GM23338 (cell line): ENCODE measurements around the gene ETV2. TPM values are rescaled to one million over a fixed set of nuclear protein-coding genes. Genes with fewer than 3 reads are reported as not detected.

Experiments
- ATAC-seq: fragments of 200-7000 bp; cut with Tn5 transposase; 3 replicates; pipeline ENCODE4 v1.9.1; 2020
- DNase-seq: peaks from one replicate; pipeline ENCODE4 v3.0.0-alpha.2; 2015; ENCODE audit warnings: low spot score
- H2AFZ ChIP-seq: fragments of 200-600 bp; sonication (generic); 2 replicates; pipeline ENCODE4 v1.8.0; 2016; ENCODE audit warnings: antibody characterized with exemption, mild to moderate bottlenecking, moderate library complexity
- H3F3A ChIP-seq: fragments of 200-600 bp; sonication (generic); replicated peaks from 2 replicates; pipeline ENCODE4 v1.8.0; 2017; ENCODE audit warnings: antibody characterized with exemption, mixed run types, low read depth
- H3K27ac ChIP-seq: fragments of 200-600 bp; sonication (generic); 2 replicates; pipeline ENCODE4 v1.6.1; 2016; ENCODE audit warnings: low read depth
- H3K27me3 ChIP-seq: fragments of 200-600 bp; sonication (generic); 2 replicates; pipeline ENCODE4 v1.8.0; 2016; ENCODE audit warnings: mild to moderate bottlenecking, mixed run types, moderate library complexity; ENCODE audit not compliant: insufficient read depth
- H3K36me3 ChIP-seq: fragments of 200-600 bp; sonication (generic); 2 replicates; pipeline ENCODE4 v1.8.0; 2016; ENCODE audit warnings: mild to moderate bottlenecking; ENCODE audit not compliant: insufficient read depth
- H3K4me1 ChIP-seq: fragments of 200-600 bp; sonication (generic); 2 replicates; pipeline ENCODE4 v1.8.0; 2016; ENCODE audit warnings: mild to moderate bottlenecking, moderate library complexity; ENCODE audit not compliant: insufficient read depth
- H3K4me2 ChIP-seq: fragments of 200-600 bp; sonication (generic); 2 replicates; pipeline ENCODE4 v1.7.1; 2017; ENCODE audit warnings: mixed run types
- H3K4me3 ChIP-seq: fragments of 200-600 bp; sonication (generic); 2 replicates; pipeline ENCODE4 v1.6.1; 2016; ENCODE audit warnings: mixed run types
- H3K79me2 ChIP-seq: fragments of 200-600 bp; sonication (generic); replicated peaks from 2 replicates; pipeline ENCODE4 v1.8.0; 2017; ENCODE audit warnings: mild to moderate bottlenecking; ENCODE audit not compliant: insufficient read depth
- H3K9me2 ChIP-seq: fragments of 200-600 bp; sonication (generic); 2 replicates; pipeline ENCODE4 v1.8.0; 2017; ENCODE audit not compliant: insufficient read depth
- H4K20me1 ChIP-seq: fragments of 200-600 bp; sonication (generic); replicated peaks from 2 replicates; pipeline ENCODE4 v1.8.0; 2017; ENCODE audit warnings: mild to moderate bottlenecking; ENCODE audit not compliant: insufficient read depth
- H3K27ac Mint-ChIP-seq: 2 replicates; pipeline ENCODE4 v1.8.0; 2020; ENCODE audit warnings: inconsistent platforms, mild to moderate bottlenecking, moderate library complexity, mixed read lengths
- H3K27me3 Mint-ChIP-seq: 3 replicates; pipeline ENCODE4 v1.8.0; 2022; ENCODE audit warnings: low read depth, mild to moderate bottlenecking, moderate library complexity, mixed read lengths, inconsistent platforms; ENCODE audit not compliant: insufficient read depth, poor library complexity
- H3K36me3 Mint-ChIP-seq: 3 replicates; pipeline ENCODE4 v1.8.0; 2021; ENCODE audit warnings: low read depth, mild to moderate bottlenecking, inconsistent platforms, moderate library complexity, mixed read lengths
- H3K4me1 Mint-ChIP-seq: 3 replicates; pipeline ENCODE4 v1.8.0; 2020; ENCODE audit warnings: mild to moderate bottlenecking, inconsistent platforms, mixed read lengths
- H3K4me3 Mint-ChIP-seq: 3 replicates; pipeline ENCODE4 v1.8.0; 2021; ENCODE audit warnings: moderate library complexity, mild to moderate bottlenecking, inconsistent platforms, mixed read lengths
- H3K9me3 Mint-ChIP-seq: 3 replicates; pipeline ENCODE4 v1.8.0; 2020; ENCODE audit warnings: moderate library complexity, mild to moderate bottlenecking, inconsistent platforms, mixed read lengths
- ETS1 ChIP-seq: IDR thresholded peaks from 2 replicates; pipeline ENCODE4 v1.6.1; 2016; ENCODE audit warnings: antibody characterized with exemption
- EZH2 ChIP-seq: fragments of 200-600 bp; sonication (generic); IDR thresholded peaks from one replicate; pipeline ENCODE4 v1.8.0; 2017; ENCODE audit warnings: antibody characterized with exemption, mild to moderate bottlenecking, low read depth; ENCODE audit not compliant: unreplicated experiment
- EZH2phosphoT487 ChIP-seq: fragments of 200-600 bp; sonication (generic); IDR thresholded peaks from one replicate; pipeline ENCODE4 v1.8.1; 2018; ENCODE audit warnings: antibody characterized with exemption; ENCODE audit not compliant: unreplicated experiment
- JUNB ChIP-seq: IDR thresholded peaks from one replicate; pipeline ENCODE4 v1.6.1; 2016; ENCODE audit warnings: antibody characterized with exemption; ENCODE audit not compliant: unreplicated experiment
- POLR2AphosphoS5 ChIP-seq: IDR thresholded peaks from 2 replicates; pipeline ENCODE4 v1.6.1; 2016; ENCODE audit warnings: antibody characterized with exemption, low read depth
- ZNF114 ChIP-seq: fragments of 250-450 bp; sonication (Bioruptor Pico); IDR thresholded peaks from 2 replicates; pipeline ENCODE4 v1.5.0; 2020; ENCODE audit warnings: mild to moderate bottlenecking, moderate library complexity
- ZNF331 ChIP-seq: fragments of 250-450 bp; sonication (Bioruptor Pico); IDR thresholded peaks from 2 replicates; pipeline ENCODE4 v1.5.0; 2020; ENCODE audit warnings: low read depth, mild to moderate bottlenecking, moderate library complexity
- polyA plus RNA-seq: library from polyadenylated mRNA; unstranded; fragments of >200 nt; fragmentation: Nextera tagmentation; extraction: Ambion mirVana; gene quantifications from 2 replicates; pipeline ENCODE4 v1.2.1, GENCODE V29; 2016
- total RNA-seq: library from RNA; depleted of rRNA; stranded (reverse); fragments of >200 nt; shearing (Covaris generic); gene quantifications from 2 replicates; pipeline ENCODE4 v1.2.3, GENCODE V29; 2014
- TF ChIP-seq, protein P1 (sequence below): fragments of 250-450 bp; sonication (Bioruptor Pico); IDR thresholded peaks from 2 replicates; pipeline ENCODE4 v1.5.0; 2020; ENCODE audit warnings: mild to moderate bottlenecking, moderate library complexity
- TF ChIP-seq, protein P2 (sequence below): IDR thresholded peaks from one replicate; pipeline ENCODE4 v1.6.1; 2018; ENCODE audit warnings: antibody characterized with exemption; ENCODE audit not compliant: unreplicated experiment

Gene ETV2
- total and polyA plus RNA-seq, 2 experiments from 2014 or later: 0.87 to 1.5 TPM

GRCh38 chr19:35619290-35619923 is 22.1 kb upstream of the ETV2 start (continued):
- TF ChIP-seq, protein P1, sequence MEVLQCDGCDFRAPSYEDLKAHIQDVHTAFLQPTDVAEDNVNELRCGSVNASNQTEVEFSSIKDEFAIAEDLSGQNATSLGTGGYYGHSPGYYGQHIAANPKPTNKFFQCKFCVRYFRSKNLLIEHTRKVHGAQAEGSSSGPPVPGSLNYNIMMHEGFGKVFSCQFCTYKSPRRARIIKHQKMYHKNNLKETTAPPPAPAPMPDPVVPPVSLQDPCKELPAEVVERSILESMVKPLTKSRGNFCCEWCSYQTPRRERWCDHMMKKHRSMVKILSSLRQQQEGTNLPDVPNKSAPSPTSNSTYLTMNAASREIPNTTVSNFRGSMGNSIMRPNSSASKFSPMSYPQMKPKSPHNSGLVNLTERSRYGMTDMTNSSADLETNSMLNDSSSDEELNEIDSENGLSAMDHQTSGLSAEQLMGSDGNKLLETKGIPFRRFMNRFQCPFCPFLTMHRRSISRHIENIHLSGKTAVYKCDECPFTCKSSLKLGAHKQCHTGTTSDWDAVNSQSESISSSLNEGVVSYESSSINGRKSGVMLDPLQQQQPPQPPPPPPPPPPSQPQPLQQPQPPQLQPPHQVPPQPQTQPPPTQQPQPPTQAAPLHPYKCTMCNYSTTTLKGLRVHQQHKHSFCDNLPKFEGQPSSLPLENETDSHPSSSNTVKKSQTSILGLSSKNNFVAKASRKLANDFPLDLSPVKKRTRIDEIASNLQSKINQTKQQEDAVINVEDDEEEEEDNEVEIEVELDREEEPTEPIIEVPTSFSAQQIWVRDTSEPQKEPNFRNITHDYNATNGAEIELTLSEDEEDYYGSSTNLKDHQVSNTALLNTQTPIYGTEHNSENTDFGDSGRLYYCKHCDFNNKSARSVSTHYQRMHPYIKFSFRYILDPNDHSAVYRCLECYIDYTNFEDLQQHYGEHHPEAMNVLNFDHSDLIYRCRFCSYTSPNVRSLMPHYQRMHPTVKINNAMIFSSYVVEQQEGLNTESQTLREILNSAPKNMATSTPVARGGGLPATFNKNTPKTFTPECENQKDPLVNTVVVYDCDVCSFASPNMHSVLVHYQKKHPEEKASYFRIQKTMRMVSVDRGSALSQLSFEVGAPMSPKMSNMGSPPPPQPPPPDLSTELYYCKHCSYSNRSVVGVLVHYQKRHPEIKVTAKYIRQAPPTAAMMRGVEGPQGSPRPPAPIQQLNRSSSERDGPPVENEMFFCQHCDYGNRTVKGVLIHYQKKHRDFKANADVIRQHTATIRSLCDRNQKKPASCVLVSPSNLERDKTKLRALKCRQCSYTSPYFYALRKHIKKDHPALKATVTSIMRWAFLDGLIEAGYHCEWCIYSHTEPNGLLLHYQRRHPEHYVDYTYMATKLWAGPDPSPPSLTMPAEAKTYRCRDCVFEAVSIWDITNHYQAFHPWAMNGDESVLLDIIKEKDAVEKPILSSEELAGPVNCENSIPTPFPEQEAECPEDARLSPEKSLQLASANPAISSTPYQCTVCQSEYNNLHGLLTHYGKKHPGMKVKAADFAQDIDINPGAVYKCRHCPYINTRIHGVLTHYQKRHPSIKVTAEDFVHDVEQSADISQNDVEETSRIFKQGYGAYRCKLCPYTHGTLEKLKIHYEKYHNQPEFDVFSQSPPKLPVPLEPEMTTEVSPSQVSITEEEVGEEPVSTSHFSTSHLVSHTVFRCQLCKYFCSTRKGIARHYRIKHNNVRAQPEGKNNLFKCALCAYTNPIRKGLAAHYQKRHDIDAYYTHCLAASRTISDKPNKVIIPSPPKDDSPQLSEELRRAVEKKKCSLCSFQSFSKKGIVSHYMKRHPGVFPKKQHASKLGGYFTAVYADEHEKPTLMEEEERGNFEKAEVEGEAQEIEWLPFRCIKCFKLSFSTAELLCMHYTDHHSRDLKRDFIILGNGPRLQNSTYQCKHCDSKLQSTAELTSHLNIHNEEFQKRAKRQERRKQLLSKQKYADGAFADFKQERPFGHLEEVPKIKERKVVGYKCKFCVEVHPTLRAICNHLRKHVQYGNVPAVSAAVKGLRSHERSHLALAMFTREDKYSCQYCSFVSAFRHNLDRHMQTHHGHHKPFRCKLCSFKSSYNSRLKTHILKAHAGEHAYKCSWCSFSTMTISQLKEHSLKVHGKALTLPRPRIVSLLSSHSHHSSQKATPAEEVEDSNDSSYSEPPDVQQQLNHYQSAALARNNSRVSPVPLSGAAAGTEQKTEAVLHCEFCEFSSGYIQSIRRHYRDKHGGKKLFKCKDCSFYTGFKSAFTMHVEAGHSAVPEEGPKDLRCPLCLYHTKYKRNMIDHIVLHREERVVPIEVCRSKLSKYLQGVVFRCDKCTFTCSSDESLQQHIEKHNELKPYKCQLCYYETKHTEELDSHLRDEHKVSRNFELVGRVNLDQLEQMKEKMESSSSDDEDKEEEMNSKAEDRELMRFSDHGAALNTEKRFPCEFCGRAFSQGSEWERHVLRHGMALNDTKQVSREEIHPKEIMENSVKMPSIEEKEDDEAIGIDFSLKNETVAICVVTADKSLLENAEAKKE (CRISPR knock-in tag): no peak
- TF ChIP-seq ZNF114 (CRISPR knock-in tag): no peak
- TF ChIP-seq EZH2phosphoT487: no peak
- no peak for TF ChIP-seq POLR2AphosphoS5
- TF ChIP-seq ZNF331 (CRISPR knock-in tag): no peak
- TF ChIP-seq EZH2: no peak
- no peak for TF ChIP-seq ETS1

- ATAC-seq: no peak
- no peaks in the 10 kb centered on the region for H3K27me3 ChIP-seq
- peaks cover 9% of the 10 kb centered on the region for H3K27me3 Mint-ChIP-seq
Measured at GRCh38 chr19:35620001-35620400, 21.5 kb upstream of the ETV2 start.

More at GRCh38 chr19:35620001-35620400, 21.5 kb upstream of the ETV2 start:
- Histone ChIP-seq H3K4me1 (no peaks in the 10 kb centered on the region), H3K36me3 (no peaks in the 10 kb centered on the region), H3K4me2 (no peak overlapping the region), H2AFZ (no peak overlapping the region), H3K9me2 (no peaks in the 10 kb centered on the region), H3K27ac (no peak overlapping the region), H4K20me1 (no peaks in the 10 kb centered on the region), H3K79me2 (no peaks in the 10 kb centered on the region), H3F3A (no peaks in the 10 kb centered on the region), H3K4me3 (no peak overlapping the region)
- peaks cover 26% of the 10 kb centered on the region for H3K36me3 Mint-ChIP-seq
- H3K4me1 Mint-ChIP-seq: no peaks in the 10 kb centered on the region
- TF ChIP-seq ZNF331 (CRISPR knock-in tag) (no peak), EZH2phosphoT487 (no peak), JUNB (no peak)
- TF ChIP-seq, protein P2, sequence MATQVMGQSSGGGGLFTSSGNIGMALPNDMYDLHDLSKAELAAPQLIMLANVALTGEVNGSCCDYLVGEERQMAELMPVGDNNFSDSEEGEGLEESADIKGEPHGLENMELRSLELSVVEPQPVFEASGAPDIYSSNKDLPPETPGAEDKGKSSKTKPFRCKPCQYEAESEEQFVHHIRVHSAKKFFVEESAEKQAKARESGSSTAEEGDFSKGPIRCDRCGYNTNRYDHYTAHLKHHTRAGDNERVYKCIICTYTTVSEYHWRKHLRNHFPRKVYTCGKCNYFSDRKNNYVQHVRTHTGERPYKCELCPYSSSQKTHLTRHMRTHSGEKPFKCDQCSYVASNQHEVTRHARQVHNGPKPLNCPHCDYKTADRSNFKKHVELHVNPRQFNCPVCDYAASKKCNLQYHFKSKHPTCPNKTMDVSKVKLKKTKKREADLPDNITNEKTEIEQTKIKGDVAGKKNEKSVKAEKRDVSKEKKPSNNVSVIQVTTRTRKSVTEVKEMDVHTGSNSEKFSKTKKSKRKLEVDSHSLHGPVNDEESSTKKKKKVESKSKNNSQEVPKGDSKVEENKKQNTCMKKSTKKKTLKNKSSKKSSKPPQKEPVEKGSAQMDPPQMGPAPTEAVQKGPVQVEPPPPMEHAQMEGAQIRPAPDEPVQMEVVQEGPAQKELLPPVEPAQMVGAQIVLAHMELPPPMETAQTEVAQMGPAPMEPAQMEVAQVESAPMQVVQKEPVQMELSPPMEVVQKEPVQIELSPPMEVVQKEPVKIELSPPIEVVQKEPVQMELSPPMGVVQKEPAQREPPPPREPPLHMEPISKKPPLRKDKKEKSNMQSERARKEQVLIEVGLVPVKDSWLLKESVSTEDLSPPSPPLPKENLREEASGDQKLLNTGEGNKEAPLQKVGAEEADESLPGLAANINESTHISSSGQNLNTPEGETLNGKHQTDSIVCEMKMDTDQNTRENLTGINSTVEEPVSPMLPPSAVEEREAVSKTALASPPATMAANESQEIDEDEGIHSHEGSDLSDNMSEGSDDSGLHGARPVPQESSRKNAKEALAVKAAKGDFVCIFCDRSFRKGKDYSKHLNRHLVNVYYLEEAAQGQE: no peak
- H3K27ac Mint-ChIP-seq: no peak overlapping the region
- H3K9me3 Mint-ChIP-seq: no peaks in the 10 kb centered on the region
- no peak overlapping the region for H3K4me3 Mint-ChIP-seq
- no peak for DNase-seq
